WI38 (cell line): ENCODE data around the gene VSTM2B.

ENCODE experiments used
- H3K4me3 ChIP-seq: 2 replicates; pipeline ENCODE4 v1.5.1; 2011; ENCODE audit warnings: low read depth, mild to moderate bottlenecking, control low read depth, low read length
- CTCF ChIP-seq: IDR thresholded peaks from 2 replicates; pipeline ENCODE4 v1.5.1; 2012; ENCODE audit warnings: low read depth, mild to moderate bottlenecking, control low read depth, low read length

The VSTM2B gene

GRCh38 chr19:29516358-29516725 lies 9.5 kb upstream of the VSTM2B start:
- no peak for TF ChIP-seq CTCF
- no peak overlapping the region for H3K4me3 ChIP-seq

GRCh38 chr19:29516821-29517395 lies 8.9 kb upstream of the VSTM2B start:
- no peak for TF ChIP-seq CTCF
- H3K4me3 ChIP-seq: no peak overlapping the region

GRCh38 chr19:29517412-29517811 lies 8.4 kb upstream of the VSTM2B start:
- TF ChIP-seq CTCF: no peak
- no peak overlapping the region for H3K4me3 ChIP-seq

GRCh38 chr19:29517946-29518345 lies 7.8 kb upstream of the VSTM2B start:
- no peak overlapping the region for H3K4me3 ChIP-seq
- TF ChIP-seq CTCF: no peak

- no peak overlapping the region for H3K4me3 ChIP-seq
- no peak for TF ChIP-seq CTCF
Measured at GRCh38 chr19:29519146-29519545, 6.6 kb upstream of the VSTM2B start.

- no peak for TF ChIP-seq CTCF
- no peak overlapping the region for H3K4me3 ChIP-seq
Measured at GRCh38 chr19:29519931-29520330, 5.9 kb upstream of the VSTM2B start.

- TF ChIP-seq CTCF: no peak
- no peak overlapping the region for H3K4me3 ChIP-seq
Measured at GRCh38 chr19:29520390-29520789, 5.4 kb upstream of the VSTM2B start.
